Pancreas (tissue), 10 donors: Measurements from ENCODE around the gene RNH1. TPM values are rescaled to one million over a fixed set of nuclear protein-coding genes. Genes with fewer than 3 reads are reported as not detected.

ENCODE experiments used
- ATAC-seq, 4 donors: fragments of 200-7000 bp; cut with Tn5 transposase; one replicate each; pipeline versions ENCODE4 v1.8.0 to v1.9.1; 2020; ENCODE audit warnings: mild to moderate bottlenecking in 4 of 4, moderate library complexity in 4 of 4
- DNase-seq, 6 donors: peaks; one replicate each; pipeline ENCODE4 v3.0.0-alpha.2; 2020
- FAIRE-seq: peaks from 2 replicates; lab custom pipeline; 2012; peaks lifted over from hg19 to GRCh38; lab: Jason Lieb, UNC
- H3K27ac ChIP-seq, 4 donors: fragments of 200-600 bp; sonication (generic); 1 replicate in 3 of 4; 2 replicates in 1 of 4; pipeline versions ENCODE4 v1.5.0 to v1.8.0; 2020
- H3K27me3 ChIP-seq, 4 donors: fragments of 200-600 bp; one replicate each; pipeline ENCODE4 v1.8.0; 2021
- H3K36me3 ChIP-seq, 3 donors: fragments of 200-600 bp; sonication (generic) in 1 of 3; one replicate each; pipeline versions ENCODE4 v1.5.0 to v1.8.0; 2020 to 2021
- H3K4me1 ChIP-seq, 3 donors: fragments of 200-600 bp; one replicate each; pipeline ENCODE4 v1.8.0; 2021
- H3K4me3 ChIP-seq, 4 donors: fragments of 200-600 bp; sonication (generic) in 2 of 4; one replicate each; pipeline versions ENCODE4 v1.5.0 to v1.8.0; 2020 to 2021
- H3K9me3 ChIP-seq, 4 donors: fragments of 200-600 bp; one replicate each; pipeline ENCODE4 v1.8.0; 2021
- CTCF ChIP-seq, 4 donors: fragments of 200-600 bp; sonication (generic) in 3 of 4; IDR thresholded peaks; one replicate each; pipeline versions ENCODE4 v1.5.0 to v1.8.0; 2021; ENCODE audit warnings: antibody characterized with exemption in 4 of 4
- WGBS, 2 donors: extraction: QIAGEN DNeasy Blood & Tissue Kit; methylation state at CpG; one replicate each; pipeline ENCODE4 v1.1.7; 2013; 5-methylcytosine and 5-hydroxymethylcytosine counted together
- intact Hi-C, 3 donors: fragments of 100-400 bp; cut with DNase I; formaldehyde crosslinking; loops; one replicate each; pipeline versions ENCODE4 v1.11.1 to v1.14.2; 2022
- polyA plus RNA-seq, 2 donors: library from polyadenylated mRNA; stranded (reverse); fragments of 200-250 nt; gene quantifications; one replicate each; pipeline ENCODE4 v1.2.3, GENCODE V29; 2013
- total RNA-seq, 6 donors: library from RNA; stranded (reverse); fragmentation: NEBNext Ultra II Directional in 4 of 6; extraction: Animal tissue kit (Norgen Biotek cat#: 25700) in 4 of 6; gene quantifications; one replicate each; pipeline versions ENCODE4 v1.2.1 to v1.2.4, GENCODE V29; 2021 to 2023
- donor health status: healthy with polysubstance abuse.
- donor health status: DM: no; HTN: no; CAD: no; lungs with moderate emphysema.
- donor health status: DM: no; HTN: no; CAD: no.
- donor health status: control.
- donor health status: control.
- donor health status: Bipolar disorder and iron deficiency.
- donor health status: DM: yes; HTN: yes; CAD: no.
- donor health status: DM: no; HTN: no; CAD: no.
- donor health status: DM: no; HTN: no; CAD: no.
- donor health status: DM: yes; HTN: yes; CAD: no.

Gene RNH1
- total and polyA plus RNA-seq, 8 donors, result 38.9 to 87.7 (median 63.9) TPM

DNA sequence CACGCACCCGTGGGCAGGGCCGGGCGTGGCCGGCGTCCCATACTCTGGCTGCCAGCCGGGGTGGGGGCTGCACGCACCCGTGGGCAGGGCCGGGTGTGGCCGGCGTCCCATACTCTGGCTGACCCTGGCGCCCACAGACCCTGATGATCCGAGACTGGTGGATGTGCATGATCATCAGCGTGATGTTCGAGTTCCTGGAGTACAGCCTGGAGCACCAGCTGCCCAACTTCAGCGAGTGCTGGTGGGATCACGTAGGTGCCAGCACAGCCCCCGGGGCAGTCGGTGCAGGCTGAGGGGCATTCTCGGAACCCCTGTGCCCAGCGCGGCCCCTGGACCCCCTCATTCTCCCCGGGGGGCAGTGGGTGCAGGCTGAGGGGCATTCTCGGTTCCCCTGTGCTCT is 19.0 kb downstream of the RNH1 start:
- 89 to 93% methylated on average over 20 to 25 of the region's 25 CpGs for WGBS, 2 donors
- ATAC-seq, result no peak
- TF ChIP-seq CTCF (IDR thresholded peaks at IDR 0.05), result no peak
- Histone ChIP-seq H3K4me1 (no peaks in the 10 kb centered on the region), H3K27me3 (no peaks in the 10 kb centered on the region), H3K27ac (no peak overlapping the region), H3K4me3 (no peak overlapping the region), H3K9me3 (no peaks in the 10 kb centered on the region), H3K36me3 (no peaks in the 10 kb centered on the region)
- peak in 2 of 6 donors; percentile 46 to 51 for DNase-seq
- intact Hi-C loops, result no loop called here
- no peak for FAIRE-seq

GRCh38 chr11:487571-488021 is 19.4 kb downstream of the RNH1 start:
- 91 to 94% methylated on average over 20 to 22 of the region's 22 CpGs for WGBS, 2 donors
- Histone ChIP-seq H3K27me3 (no peaks in the 10 kb centered on the region), H3K27ac (no peak overlapping the region), H3K36me3 (no peaks in the 10 kb centered on the region), H3K4me3 (no peak overlapping the region), H3K4me1 (no peaks in the 10 kb centered on the region), H3K9me3 (no peaks in the 10 kb centered on the region)
- FAIRE-seq (no peak), ATAC-seq (no peak), DNase-seq (peak in 2 of 6 donors; percentile 51 to 69)
- TF ChIP-seq CTCF (IDR thresholded peaks at IDR 0.05), result no peak
- intact Hi-C loops, result no loop called here

DNA sequence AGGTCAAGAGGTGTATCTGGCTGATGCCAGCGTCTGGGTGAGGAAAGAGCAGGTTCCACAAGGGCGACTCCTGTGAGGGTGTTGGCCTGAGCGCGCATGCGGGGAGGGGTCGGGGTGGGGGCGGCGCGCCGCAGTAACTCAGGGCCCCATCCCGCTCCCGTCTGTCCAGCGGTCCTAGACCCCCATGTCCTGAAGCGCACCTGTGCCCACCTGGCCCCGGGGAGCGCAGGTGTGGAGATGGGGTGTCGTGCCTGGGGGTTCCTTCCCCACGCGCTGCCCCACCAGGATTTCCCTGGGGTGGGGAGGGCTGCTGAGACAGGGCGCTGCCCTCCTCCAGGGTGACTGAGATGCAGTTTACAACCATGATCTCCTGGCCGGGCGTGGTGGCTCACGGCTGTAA is 20.9 kb downstream of the RNH1 start:
- no peak for ATAC-seq
- no peaks in the 10 kb centered on the region for H3K4me1 ChIP-seq
- no peaks in the 10 kb centered on the region for H3K36me3 ChIP-seq
- H3K9me3 ChIP-seq, result no peaks in the 10 kb centered on the region
- peak in 3 of 6 donors; percentile 9 to 50 (median 49) for DNase-seq
- no peak for FAIRE-seq
- H3K27ac ChIP-seq, result no peak overlapping the region
- H3K27me3 ChIP-seq, result no peaks in the 10 kb centered on the region
- TF ChIP-seq CTCF (IDR thresholded peaks at IDR 0.05), result no peak
- intact Hi-C loops, result no loop called here
- 95 to 96% methylated on average over 23 of the region's 23 CpGs for WGBS, 2 donors
- H3K4me3 ChIP-seq, result no peak overlapping the region

DNA sequence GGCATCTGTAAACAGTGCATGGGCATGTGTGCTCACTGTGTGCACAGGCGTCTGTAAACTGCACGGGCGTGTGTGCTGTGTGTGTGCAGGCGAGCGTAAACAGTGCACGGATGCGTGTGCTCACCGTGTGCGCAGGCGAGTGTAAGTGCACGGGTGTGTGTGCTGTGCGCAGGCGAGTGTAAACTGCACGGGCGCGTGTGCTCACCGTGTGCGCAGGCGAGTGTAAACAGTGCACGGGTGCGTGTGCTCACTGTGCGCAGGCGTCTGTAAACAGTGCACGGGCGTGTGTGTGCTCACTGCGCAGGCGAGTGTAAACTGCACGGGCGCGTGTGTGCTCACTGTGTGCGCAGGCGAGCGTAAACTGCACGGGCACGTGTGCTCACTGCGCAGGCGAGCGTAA is 22.4 kb downstream of the RNH1 start:
- no peaks in the 10 kb centered on the region for H3K27me3 ChIP-seq
- DNase-seq (peak in 1 of 6 donors; percentile 4), ATAC-seq (no peak), FAIRE-seq (no peak)
- no peaks in the 10 kb centered on the region for H3K4me1 ChIP-seq
- H3K36me3 ChIP-seq, result no peaks in the 10 kb centered on the region
- no peak overlapping the region for H3K27ac ChIP-seq
- WGBS, 2 donors, result 95 to 96% methylated on average over 38 of the region's 38 CpGs
- no peaks in the 10 kb centered on the region for H3K9me3 ChIP-seq
- no peak for TF ChIP-seq CTCF (IDR thresholded peaks at IDR 0.05)
- intact Hi-C loops, result no loop called here
- no peak overlapping the region for H3K4me3 ChIP-seq

GRCh38 chr11:479311-479710 is 27.7 kb downstream of the RNH1 start:
- FAIRE-seq, result no peak
- Histone ChIP-seq H3K4me3 (no peak overlapping the region), H3K4me1 (no peaks in the 10 kb centered on the region), H3K27me3 (no peaks in the 10 kb centered on the region), H3K9me3 (no peaks in the 10 kb centered on the region), H3K36me3 (no peaks in the 10 kb centered on the region), H3K27ac (no peak overlapping the region)
- peak in 1 of 6 donors; percentile 19 for DNase-seq
- ATAC-seq, result no peak
- intact Hi-C loops, result no loop called here
- TF ChIP-seq CTCF (IDR thresholded peaks at IDR 0.05), result no peak
- 93 to 95% methylated on average over 13 of the region's 13 CpGs for WGBS, 2 donors
